Heart left ventricle (tissue), 13 donors: ENCODE data around the gene TNIP1.

Source experiments
- CTCF ChIP-seq, 12 donors: fragments of 200-600 bp; sonication (generic) in 4 of 12; IDR thresholded peaks; one replicate each; pipeline versions ENCODE4 v1.5.0 to v1.8.0; 2018 to 2022; ENCODE audit warnings: antibody characterized with exemption in 12 of 12, mild to moderate bottlenecking in 5 of 12
- POLR2A ChIP-seq, 2 donors: fragments of 450-650 bp; IDR thresholded peaks; one replicate each; pipeline ENCODE4 v1.6.1; 2017; ENCODE audit warnings: antibody characterized with exemption in 2 of 2, mild to moderate bottlenecking in 2 of 2, moderate library complexity in 2 of 2
- donor health status: ischemic (EF 13 %, LVEDD 7.1; RV severe dilation, severe dysfunction).
- donor health status: DM: no; HTN: yes; CAD: no.
- donor health status: DM: no; HTN: no; CAD: no.
- donor health status: ischemic (EF 25% LVEDD 6.9; RV normal size, moderate dysfunction).
- donor health status: ischemic (EF 25% LVEDD 5.7; RV mildly dilated, moderate dysfunction).
- donor health status: ischemic (EF 35%, LVEDD 5.7; RV mildly dilated, moderate dysfunction).
- donor health status: nonischemic (EF 11% LVEDD 7.7; RV severe dilation, severe dysfunction).
- donor health status: DM: yes; HTN: yes; CAD: no.
- donor health status: PGD.
- donor health status: ischemic (EF 29% LVEDD 5.4; RV normal size, mild dysfunction).
- donor health status: nonischemic (EF 23%, LVEDD 6.1; RV moderate dilation, normal function).

- TF ChIP-seq CTCF (IDR thresholded peaks at IDR 0.05) (no peak), POLR2A (IDR thresholded peaks at IDR 0.05) (no peak)
Observed at GRCh38 chr5:151005187-151005949, 75.5 kb downstream of the TNIP1 start.
